Measurements from ENCODE around the gene TLCD2. TPM values are rescaled to one million over a fixed set of nuclear protein-coding genes. Genes with fewer than 3 reads are reported as not detected.

Gene TLCD2
- total RNA-seq, 2 donors from 2014 or later = 0.84 to 1.8 TPM

- H3K4me1 Mint-ChIP-seq = peaks cover 17% of the 10 kb centered on the region
- TF ChIP-seq CTCF (conservative IDR thresholded peaks at IDR 0.05) = no peak
- no peak overlapping the region for H3K27ac ChIP-seq (ENCODE audit: low read depth, low read length)
Observed at GRCh38 chr17:1712271-1712670, 2.1 kb upstream of the TLCD2 start.

GRCh38 chr17:1711804-1712203, 1.6 kb upstream of the TLCD2 start:
- Mint-ChIP-seq H3K27me3 (ENCODE audit: insufficient read depth) (peaks cover 6% of the 10 kb centered on the region), H3K4me1 (peaks cover 16% of the 10 kb centered on the region), H3K4me3 (no peak overlapping the region), H3K36me3 (ENCODE audit: low read depth) (peaks cover 15% of the 10 kb centered on the region), H3K27ac (no peak overlapping the region), H3K9me3 (no peaks in the 10 kb centered on the region)
- DNase-seq = no peak
- H3K27ac ChIP-seq (ENCODE audit: low read depth, low read length) = no peak overlapping the region
- H3K27me3 ChIP-seq (ENCODE audit: control insufficient read depth, insufficient read depth, low read length, poor library complexity, severe bottlenecking) = no peaks in the 10 kb centered on the region
- H3K4me1 ChIP-seq (ENCODE audit: control insufficient read depth, insufficient read depth, low read length) = peaks cover 11% of the 10 kb centered on the region
- H3K9ac ChIP-seq (ENCODE audit: extremely low read depth, low read length, poor library complexity, severe bottlenecking) = no peak overlapping the region
- H3K9me3 ChIP-seq (ENCODE audit: control insufficient read depth, low read length) = no peaks in the 10 kb centered on the region
- no peak for TF ChIP-seq CTCF (conservative IDR thresholded peaks at IDR 0.05)
- WGBS, 2 experiments (ENCODE audit: insufficient coverage in 1 of 2, insufficient read length in 1 of 2) = 93 to 95% methylated on average over 2 to 3 of the region's 4 CpGs
- peaks cover 25% of the 10 kb centered on the region for H3K36me3 ChIP-seq (ENCODE audit: control insufficient read depth, insufficient read depth, low read length)
- H3K4me3 ChIP-seq (ENCODE audit: low read length) = no peak overlapping the region

More at GRCh38 chr17:1712271-1712670, 2.1 kb upstream of the TLCD2 start:
- Histone ChIP-seq H3K9ac (ENCODE audit: extremely low read depth, low read length, poor library complexity, severe bottlenecking) (no peak overlapping the region), H3K4me1 (ENCODE audit: control insufficient read depth, insufficient read depth, low read length) (peaks cover 11% of the 10 kb centered on the region), H3K36me3 (ENCODE audit: control insufficient read depth, insufficient read depth, low read length) (peaks cover 25% of the 10 kb centered on the region), H3K9me3 (ENCODE audit: control insufficient read depth, low read length) (no peaks in the 10 kb centered on the region), H3K27me3 (ENCODE audit: control insufficient read depth, insufficient read depth, low read length, poor library complexity, severe bottlenecking) (no peaks in the 10 kb centered on the region), H3K4me3 (ENCODE audit: low read length) (no peak overlapping the region)
- H3K36me3 Mint-ChIP-seq (ENCODE audit: low read depth) = peaks cover 15% of the 10 kb centered on the region
- no peak overlapping the region for H3K27ac Mint-ChIP-seq
- H3K4me3 Mint-ChIP-seq = no peak overlapping the region
- H3K9me3 Mint-ChIP-seq = no peaks in the 10 kb centered on the region
- peaks cover 6% of the 10 kb centered on the region for H3K27me3 Mint-ChIP-seq (ENCODE audit: insufficient read depth)
- 97 to 100% methylated on average over 5 to 8 of the region's 8 CpGs for WGBS, 2 experiments (ENCODE audit: insufficient coverage in 1 of 2, insufficient read length in 1 of 2)
- no peak for DNase-seq

GRCh38 chr17:1710807-1711553, 803 bp upstream of the TLCD2 start:
- no peaks in the 10 kb centered on the region for H3K9me3 ChIP-seq (ENCODE audit: control insufficient read depth, low read length)
- H3K4me3 Mint-ChIP-seq = peak overlapping the region; percentile 66
- peak; percentile 76 for DNase-seq
- peaks cover 11% of the 10 kb centered on the region for H3K4me1 ChIP-seq (ENCODE audit: control insufficient read depth, insufficient read depth, low read length)
- peak overlapping the region; percentile 80 for H3K4me3 ChIP-seq (ENCODE audit: low read length)
- no peaks in the 10 kb centered on the region for H3K9me3 Mint-ChIP-seq
- peaks cover 15% of the 10 kb centered on the region for H3K36me3 Mint-ChIP-seq (ENCODE audit: low read depth)
- H3K27me3 ChIP-seq (ENCODE audit: control insufficient read depth, insufficient read depth, low read length, poor library complexity, severe bottlenecking) = no peaks in the 10 kb centered on the region
- no peak overlapping the region for H3K27ac Mint-ChIP-seq
- no peak overlapping the region for H3K27ac ChIP-seq (ENCODE audit: low read depth, low read length)
- H3K36me3 ChIP-seq (ENCODE audit: control insufficient read depth, insufficient read depth, low read length) = peaks cover 25% of the 10 kb centered on the region
- H3K27me3 Mint-ChIP-seq (ENCODE audit: insufficient read depth) = peaks cover 6% of the 10 kb centered on the region
- H3K4me1 Mint-ChIP-seq = peaks cover 16% of the 10 kb centered on the region
- TF ChIP-seq CTCF (conservative IDR thresholded peaks at IDR 0.05) = no peak
- H3K9ac ChIP-seq (ENCODE audit: extremely low read depth, low read length, poor library complexity, severe bottlenecking) = no peak overlapping the region
- WGBS, 2 experiments (ENCODE audit: insufficient coverage in 1 of 2, insufficient read length in 1 of 2) = 26 to 41% methylated on average over 5 to 14 of the region's 14 CpGs

Data from endodermal cell (in vitro differentiated cells).